K562 (cell line): Measurements from ENCODE around the gene DBP. TPM values are rescaled to one million over a fixed set of nuclear protein-coding genes. Genes with fewer than 3 reads are reported as not detected.

Experiments
- GTF2E2 ChIP-seq: fragments of 200-800 bp; sonication (Bioruptor generic); IDR thresholded peaks from 2 replicates; pipeline ENCODE4 v1.6.1; 2016; ENCODE audit warnings: missing genetic modification characterization, missing compliant biosample characterization
- HNRNPL ChIP-seq: fragments of 200-400 bp; formaldehyde crosslinking; IDR thresholded peaks from 2 replicates; pipeline ENCODE4 v1.6.1; 2017; ENCODE audit warnings: low read depth, mild to moderate bottlenecking, low read length
- POLR2AphosphoS5 ChIP-seq: IDR thresholded peaks from 2 replicates; pipeline ENCODE4 v1.6.1; 2011; ENCODE audit warnings: mild to moderate bottlenecking, low read depth, low read length, moderate library complexity; ENCODE audit not compliant: control insufficient read depth, insufficient read depth
- RBM14 ChIP-seq: fragments of 200-400 bp; formaldehyde crosslinking; IDR thresholded peaks from 2 replicates; pipeline ENCODE4 v1.6.1; 2018; ENCODE audit warnings: low read depth, mild to moderate bottlenecking, low read length, moderate library complexity, borderline replicate concordance; ENCODE audit not compliant: insufficient read depth
- SMARCA5 ChIP-seq: fragments of 450-650 bp; IDR thresholded peaks from 2 replicates; pipeline ENCODE4 v1.6.1; 2016
- THRA ChIP-seq: fragments of 450-650 bp; IDR thresholded peaks from 2 replicates; pipeline ENCODE4 v1.6.1; 2017; ENCODE audit warnings: mild to moderate bottlenecking, moderate library complexity
- USF1 ChIP-seq: sonication (generic); formaldehyde crosslinking; IDR thresholded peaks from 2 replicates; pipeline ENCODE4 v1.9.0; 2022; ENCODE audit warnings: mild to moderate bottlenecking, missing genetic modification reagents
- YBX1 ChIP-seq: fragments of 450-650 bp; IDR thresholded peaks from 2 replicates; pipeline ENCODE4 v1.7.1; 2016; ENCODE audit warnings: mild to moderate bottlenecking
- ZNF639 ChIP-seq, 2 experiments: fragments of 200-800 bp in 1 of 2; sonication (Bioruptor generic) in 1 of 2; sonication (generic) in 1 of 2; formaldehyde crosslinking in 1 of 2; IDR thresholded peaks in 1 of 2; conservative IDR thresholded peaks in 1 of 2; 2 replicates each; pipeline versions ENCODE4 v1.5.0 to v1.6.1; 2016 to 2020; ENCODE audit warnings: missing compliant biosample characterization in 1 of 2, missing genetic modification characterization in 1 of 2, missing genetic modification reagents in 1 of 2
- ZNF644 ChIP-seq: fragments of 200-800 bp; sonication (Bioruptor generic); IDR thresholded peaks from 2 replicates; pipeline ENCODE4 v1.6.1; 2016; ENCODE audit warnings: low read depth, missing genetic modification characterization, missing compliant biosample characterization
- polyA plus RNA-seq, 8 experiments: library from polyadenylated mRNA; depleted of rRNA in 4 of 8; stranded (reverse) in 5 of 8; unstranded in 3 of 8; fragments of >200 nt; fragmentation: Nextera tagmentation in 2 of 8; fragmentation: Illumina TruSeq in 1 of 8; extraction: Ambion mirVana in 2 of 8; extraction: Trizol in 1 of 8; gene quantifications; 2 replicates each; pipeline versions ENCODE4 v1.2.1 to v1.2.3, GENCODE V29; 2011 to 2014; ENCODE audit warnings: inconsistent platforms in 1 of 8, missing spikeins in 1 of 8
- total RNA-seq, 7 experiments: library from RNA; depleted of rRNA in 6 of 7; stranded (reverse); fragments of >200 nt in 6 of 7; fragmentation: Illumina TruSeq in 2 of 7; extraction: Trizol in 2 of 7; gene quantifications; 2 replicates each; pipeline versions ENCODE4 v1.2.1 to v1.2.3, GENCODE V29; 2011 to 2021; ENCODE audit warnings: low replicate concordance in 1 of 7
- TF ChIP-seq, protein P1 (sequence below): sonication (generic); formaldehyde crosslinking; IDR thresholded peaks from 2 replicates; pipeline ENCODE4 v1.8.0; 2022; ENCODE audit warnings: mild to moderate bottlenecking, missing genetic modification reagents
- TF ChIP-seq, protein P2 (sequence below): sonication (generic); formaldehyde crosslinking; IDR thresholded peaks from 2 replicates; pipeline ENCODE4 v1.8.1; 2023; ENCODE audit warnings: missing genetic modification reagents, mild to moderate bottlenecking, borderline replicate concordance

Gene DBP
- total and polyA plus RNA-seq, 9 of the 15 experiments (the other 6 are each of a cell fraction or from before 2014, with no cell fraction given) = 0.25 to 5.5 (median 1.8) TPM

DNA sequence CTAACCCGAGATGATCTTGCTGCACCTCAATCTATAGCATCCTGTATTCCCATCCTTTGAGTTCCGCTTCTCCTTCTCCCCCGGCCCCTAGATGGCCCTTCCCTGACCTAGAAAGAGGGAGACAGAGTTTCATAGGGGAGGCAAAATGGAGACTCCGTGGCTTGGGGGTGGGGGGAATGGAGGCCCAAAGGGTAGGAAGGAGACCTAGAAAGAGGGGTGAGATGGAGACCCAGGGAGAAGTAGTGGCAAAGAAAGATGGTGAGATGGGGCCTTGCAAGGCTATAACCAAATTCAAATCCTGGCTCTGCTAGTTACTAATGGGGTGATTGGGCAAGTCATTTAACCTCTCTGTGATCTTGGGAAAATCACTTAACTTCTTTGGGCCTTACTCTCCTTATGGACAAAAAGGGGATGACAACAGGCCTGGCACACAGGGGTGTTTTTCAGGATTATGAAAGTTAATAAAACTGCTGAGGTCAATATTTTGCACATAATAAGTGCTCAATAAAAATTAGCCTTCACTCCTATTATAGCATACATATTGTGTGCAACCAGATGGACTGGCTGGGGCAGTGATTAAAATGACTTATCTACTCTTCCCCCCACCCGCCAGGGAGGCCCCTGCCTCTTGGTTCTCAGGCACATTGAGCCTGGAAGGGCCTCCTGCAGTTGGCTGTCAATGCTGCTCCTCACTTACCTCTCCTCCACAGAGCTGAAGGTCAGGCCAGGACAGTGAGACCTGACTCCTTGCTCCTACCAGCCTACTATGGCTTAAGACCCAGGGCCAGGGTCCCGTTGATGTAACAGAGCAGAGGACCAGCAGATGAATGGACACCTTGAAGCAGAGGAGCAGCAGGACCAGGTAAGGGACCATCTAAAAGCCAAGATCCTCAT lies 17.2 kb downstream of the DBP start (continued):
- TF ChIP-seq, protein P1, sequence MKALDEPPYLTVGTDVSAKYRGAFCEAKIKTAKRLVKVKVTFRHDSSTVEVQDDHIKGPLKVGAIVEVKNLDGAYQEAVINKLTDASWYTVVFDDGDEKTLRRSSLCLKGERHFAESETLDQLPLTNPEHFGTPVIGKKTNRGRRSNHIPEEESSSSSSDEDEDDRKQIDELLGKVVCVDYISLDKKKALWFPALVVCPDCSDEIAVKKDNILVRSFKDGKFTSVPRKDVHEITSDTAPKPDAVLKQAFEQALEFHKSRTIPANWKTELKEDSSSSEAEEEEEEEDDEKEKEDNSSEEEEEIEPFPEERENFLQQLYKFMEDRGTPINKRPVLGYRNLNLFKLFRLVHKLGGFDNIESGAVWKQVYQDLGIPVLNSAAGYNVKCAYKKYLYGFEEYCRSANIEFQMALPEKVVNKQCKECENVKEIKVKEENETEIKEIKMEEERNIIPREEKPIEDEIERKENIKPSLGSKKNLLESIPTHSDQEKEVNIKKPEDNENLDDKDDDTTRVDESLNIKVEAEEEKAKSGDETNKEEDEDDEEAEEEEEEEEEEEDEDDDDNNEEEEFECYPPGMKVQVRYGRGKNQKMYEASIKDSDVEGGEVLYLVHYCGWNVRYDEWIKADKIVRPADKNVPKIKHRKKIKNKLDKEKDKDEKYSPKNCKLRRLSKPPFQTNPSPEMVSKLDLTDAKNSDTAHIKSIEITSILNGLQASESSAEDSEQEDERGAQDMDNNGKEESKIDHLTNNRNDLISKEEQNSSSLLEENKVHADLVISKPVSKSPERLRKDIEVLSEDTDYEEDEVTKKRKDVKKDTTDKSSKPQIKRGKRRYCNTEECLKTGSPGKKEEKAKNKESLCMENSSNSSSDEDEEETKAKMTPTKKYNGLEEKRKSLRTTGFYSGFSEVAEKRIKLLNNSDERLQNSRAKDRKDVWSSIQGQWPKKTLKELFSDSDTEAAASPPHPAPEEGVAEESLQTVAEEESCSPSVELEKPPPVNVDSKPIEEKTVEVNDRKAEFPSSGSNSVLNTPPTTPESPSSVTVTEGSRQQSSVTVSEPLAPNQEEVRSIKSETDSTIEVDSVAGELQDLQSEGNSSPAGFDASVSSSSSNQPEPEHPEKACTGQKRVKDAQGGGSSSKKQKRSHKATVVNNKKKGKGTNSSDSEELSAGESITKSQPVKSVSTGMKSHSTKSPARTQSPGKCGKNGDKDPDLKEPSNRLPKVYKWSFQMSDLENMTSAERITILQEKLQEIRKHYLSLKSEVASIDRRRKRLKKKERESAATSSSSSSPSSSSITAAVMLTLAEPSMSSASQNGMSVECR (CRISPR knock-in tag) = no peak
- TF ChIP-seq POLR2AphosphoS5 (no peak), YBX1 (no peak), HNRNPL (no peak), ZNF639 (CRISPR knock-in tag; conservative IDR thresholded peaks at IDR 0.05 in 1 of 2, IDR thresholded peaks at IDR 0.05 in 1 of 2) (no peak), RBM14 (no peak), GTF2E2 (0 out of 2 replicates have a peak, but pooled peaks have one; percentile 12), USF1 (CRISPR knock-in tag) (no peak), SMARCA5 (peak; percentile 100), ZNF644 (tag) (no peak), THRA (no peak)
- TF ChIP-seq, protein P2, sequence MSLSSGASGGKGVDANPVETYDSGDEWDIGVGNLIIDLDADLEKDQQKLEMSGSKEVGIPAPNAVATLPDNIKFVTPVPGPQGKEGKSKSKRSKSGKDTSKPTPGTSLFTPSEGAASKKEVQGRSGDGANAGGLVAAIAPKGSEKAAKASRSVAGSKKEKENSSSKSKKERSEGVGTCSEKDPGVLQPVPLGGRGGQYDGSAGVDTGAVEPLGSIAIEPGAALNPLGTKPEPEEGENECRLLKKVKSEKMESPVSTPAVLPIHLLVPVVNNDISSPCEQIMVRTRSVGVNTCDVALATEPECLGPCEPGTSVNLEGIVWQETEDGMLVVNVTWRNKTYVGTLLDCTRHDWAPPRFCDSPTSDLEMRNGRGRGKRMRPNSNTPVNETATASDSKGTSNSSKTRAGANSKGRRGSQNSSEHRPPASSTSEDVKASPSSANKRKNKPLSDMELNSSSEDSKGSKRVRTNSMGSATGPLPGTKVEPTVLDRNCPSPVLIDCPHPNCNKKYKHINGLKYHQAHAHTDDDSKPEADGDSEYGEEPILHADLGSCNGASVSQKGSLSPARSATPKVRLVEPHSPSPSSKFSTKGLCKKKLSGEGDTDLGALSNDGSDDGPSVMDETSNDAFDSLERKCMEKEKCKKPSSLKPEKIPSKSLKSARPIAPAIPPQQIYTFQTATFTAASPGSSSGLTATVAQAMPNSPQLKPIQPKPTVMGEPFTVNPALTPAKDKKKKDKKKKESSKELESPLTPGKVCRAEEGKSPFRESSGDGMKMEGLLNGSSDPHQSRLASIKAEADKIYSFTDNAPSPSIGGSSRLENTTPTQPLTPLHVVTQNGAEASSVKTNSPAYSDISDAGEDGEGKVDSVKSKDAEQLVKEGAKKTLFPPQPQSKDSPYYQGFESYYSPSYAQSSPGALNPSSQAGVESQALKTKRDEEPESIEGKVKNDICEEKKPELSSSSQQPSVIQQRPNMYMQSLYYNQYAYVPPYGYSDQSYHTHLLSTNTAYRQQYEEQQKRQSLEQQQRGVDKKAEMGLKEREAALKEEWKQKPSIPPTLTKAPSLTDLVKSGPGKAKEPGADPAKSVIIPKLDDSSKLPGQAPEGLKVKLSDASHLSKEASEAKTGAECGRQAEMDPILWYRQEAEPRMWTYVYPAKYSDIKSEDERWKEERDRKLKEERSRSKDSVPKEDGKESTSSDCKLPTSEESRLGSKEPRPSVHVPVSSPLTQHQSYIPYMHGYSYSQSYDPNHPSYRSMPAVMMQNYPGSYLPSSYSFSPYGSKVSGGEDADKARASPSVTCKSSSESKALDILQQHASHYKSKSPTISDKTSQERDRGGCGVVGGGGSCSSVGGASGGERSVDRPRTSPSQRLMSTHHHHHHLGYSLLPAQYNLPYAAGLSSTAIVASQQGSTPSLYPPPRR (CRISPR knock-in tag) = no peak; the same call in 1 of the 2 replicates
